ENCODE results near the gene FAM3D.

FAM3D gene

GRCh38 chr3:58607816-58608215 is 58.8 kb downstream of the FAM3D start:
- no peak for DNase-seq (ENCODE audit: low read depth in 1 of 2, low spot score in 1 of 2)
- H3K27me3 ChIP-seq (ENCODE audit: insufficient read depth, poor library complexity, severe bottlenecking), result no peaks in the 10 kb centered on the region
- TF ChIP-seq POLR2AphosphoS5 (IDR thresholded peaks at IDR 0.05; ENCODE audit: low read depth) (no peak), REST (IDR thresholded peaks at IDR 0.05; ENCODE audit: insufficient replicate concordance, low read depth) (no peak), SPI1 (IDR thresholded peaks at IDR 0.05; ENCODE audit: borderline replicate concordance, low read depth) (no peak), GABPA (IDR thresholded peaks at IDR 0.05; ENCODE audit: low read depth) (no peak), CTCF (IDR thresholded peaks at IDR 0.05; ENCODE audit: insufficient read depth, low read length) (no peak)
- no peak overlapping the region for H3K4me3 ChIP-seq (replicated peaks; ENCODE audit: insufficient read depth, low read length)
- no peak overlapping the region for H3K27ac ChIP-seq (replicated peaks)

GRCh38 chr3:58606693-58607092 is 59.9 kb downstream of the FAM3D start:
- no peaks in the 10 kb centered on the region for H3K27me3 ChIP-seq (ENCODE audit: insufficient read depth, poor library complexity, severe bottlenecking)
- no peak overlapping the region for H3K4me3 ChIP-seq (replicated peaks; ENCODE audit: insufficient read depth, low read length)
- TF ChIP-seq GABPA (IDR thresholded peaks at IDR 0.05; ENCODE audit: low read depth) (no peak), REST (IDR thresholded peaks at IDR 0.05; ENCODE audit: insufficient replicate concordance, low read depth) (no peak), POLR2AphosphoS5 (IDR thresholded peaks at IDR 0.05; ENCODE audit: low read depth) (no peak), SPI1 (IDR thresholded peaks at IDR 0.05; ENCODE audit: borderline replicate concordance, low read depth) (no peak), CTCF (IDR thresholded peaks at IDR 0.05; ENCODE audit: insufficient read depth, low read length) (no peak)
- H3K27ac ChIP-seq (replicated peaks), result no peak overlapping the region
- DNase-seq (ENCODE audit: low read depth in 1 of 2, low spot score in 1 of 2), result no peak

GRCh38 chr3:58604031-58604430 is 62.5 kb downstream of the FAM3D start:
- Histone ChIP-seq H3K27ac (replicated peaks) (no peak overlapping the region), H3K27me3 (ENCODE audit: insufficient read depth, poor library complexity, severe bottlenecking) (no peaks in the 10 kb centered on the region), H3K4me3 (replicated peaks; ENCODE audit: insufficient read depth, low read length) (no peak overlapping the region)
- no peak for TF ChIP-seq CTCF (IDR thresholded peaks at IDR 0.05; ENCODE audit: insufficient read depth, low read length)
- TF ChIP-seq REST (IDR thresholded peaks at IDR 0.05; ENCODE audit: insufficient replicate concordance, low read depth), result no peak
- TF ChIP-seq GABPA (IDR thresholded peaks at IDR 0.05; ENCODE audit: low read depth), result no peak
- TF ChIP-seq POLR2AphosphoS5 (IDR thresholded peaks at IDR 0.05; ENCODE audit: low read depth), result no peak
- TF ChIP-seq SPI1 (IDR thresholded peaks at IDR 0.05; ENCODE audit: borderline replicate concordance, low read depth), result no peak
- no peak for DNase-seq (ENCODE audit: low read depth in 1 of 2, low spot score in 1 of 2)

All from HL-60 (cell line).